HG03139 (cell line): ENCODE results near the gene FTSJ3.
"Not testable (repeated sequence)": the region's sequence is repeated elsewhere in the genome, so short reads cannot be mapped to it uniquely, and the experiment has no call there.

ENCODE experiments used
- ATAC-seq: cut with Tn5 transposase; IDR thresholded peaks from one replicate; pipeline ENCODE4 v1.9.1; 2021; ENCODE audit not compliant: unreplicated experiment

The FTSJ3 gene

DNA sequence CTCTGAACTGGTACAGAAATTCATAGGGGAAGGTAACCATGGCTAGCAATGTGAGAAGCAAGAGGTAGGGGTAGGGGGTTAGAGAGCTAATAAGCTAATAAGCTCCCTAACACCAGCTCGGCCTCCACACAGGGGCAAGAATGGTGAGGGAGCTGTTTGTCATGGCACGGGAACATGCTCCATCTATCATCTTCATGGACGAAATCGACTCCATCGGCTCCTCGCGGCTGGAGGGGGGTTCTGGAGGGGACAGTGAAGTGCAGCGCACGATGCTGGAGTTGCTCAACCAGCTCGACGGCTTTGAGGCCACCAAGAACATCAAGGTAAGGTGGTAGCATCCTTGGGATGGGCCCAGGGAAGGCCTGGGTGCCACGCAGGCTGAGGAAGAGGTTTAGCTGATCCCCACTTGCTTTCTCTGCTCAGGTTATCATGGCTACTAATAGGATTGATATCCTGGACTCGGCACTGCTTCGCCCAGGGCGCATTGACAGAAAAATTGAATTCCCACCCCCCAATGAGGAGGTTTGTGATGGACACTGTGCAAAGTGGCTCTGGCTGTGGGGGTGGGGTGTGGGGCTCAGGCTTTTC, 3.5 kb upstream of the FTSJ3 start:
- no peak for ATAC-seq

DNA sequence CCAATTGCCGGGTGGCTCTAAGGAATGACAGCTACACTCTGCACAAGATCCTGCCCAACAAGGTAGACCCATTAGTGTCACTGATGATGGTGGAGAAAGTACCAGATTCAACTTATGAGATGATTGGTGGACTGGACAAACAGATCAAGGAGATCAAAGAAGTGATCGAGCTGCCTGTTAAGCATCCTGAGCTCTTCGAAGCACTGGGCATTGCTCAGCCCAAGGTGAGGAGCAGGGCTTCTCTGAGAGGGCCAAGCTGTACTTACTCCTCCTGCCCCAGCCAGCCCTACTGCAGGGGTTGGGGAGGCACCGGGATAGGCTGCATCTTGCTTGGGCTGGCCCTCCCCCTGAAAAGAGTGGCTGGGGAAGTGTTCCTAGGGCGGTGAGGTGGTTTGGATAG, 2.8 kb upstream of the FTSJ3 start:
- no peak for ATAC-seq

- no peak for ATAC-seq
These were observed 1.5 kb upstream of the FTSJ3 start for GRCh38 chr17:63828936-63829335.

- ATAC-seq = no peak
These were observed 348 bp upstream of the FTSJ3 start for GRCh38 chr17:63827801-63828221.

- no peak for ATAC-seq
These were observed 928 bp downstream of the FTSJ3 start for GRCh38 chr17:63826468-63827001.

DNA sequence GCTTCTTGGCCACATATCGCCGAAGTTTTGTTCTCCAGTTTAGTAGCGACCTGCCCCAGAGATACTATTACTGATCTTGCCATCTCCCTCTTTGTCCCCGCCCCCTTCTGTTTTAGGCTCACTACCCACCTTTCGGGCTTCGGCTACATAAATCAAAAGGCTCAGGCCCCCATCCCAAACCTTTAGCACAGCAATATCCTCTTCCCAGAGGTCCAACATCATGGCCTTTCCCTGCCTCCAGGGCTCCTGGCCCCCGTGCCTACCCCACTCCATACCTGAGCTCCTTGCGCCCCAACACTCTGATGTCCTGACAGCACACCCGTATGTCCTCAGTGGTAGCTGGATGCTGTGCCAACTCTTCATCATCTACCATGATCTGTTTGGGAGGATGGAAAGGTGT, 3.1 kb downstream of the FTSJ3 start:
- no peak for ATAC-seq

- ATAC-seq = no peak
These were observed 3.7 kb downstream of the FTSJ3 start for GRCh38 chr17:63823659-63824331.

DNA sequence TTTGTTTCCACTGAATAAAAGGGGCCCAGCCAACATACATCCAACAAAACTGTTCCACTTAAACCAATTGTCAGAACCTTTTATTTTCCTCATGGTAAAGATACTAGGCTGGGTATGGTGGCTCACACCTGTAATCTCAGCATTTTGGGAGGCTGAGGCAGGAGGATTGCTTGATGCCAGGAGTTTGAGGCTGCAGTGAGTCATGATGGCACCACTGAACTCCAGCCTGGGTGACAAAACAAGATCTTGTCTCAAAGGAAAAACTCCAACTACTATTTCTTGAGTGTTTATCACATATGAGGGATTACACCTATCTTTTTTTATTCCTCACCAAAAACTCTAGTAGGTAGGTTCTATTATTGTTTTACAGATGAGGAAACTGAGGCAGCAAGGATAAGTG, 4.9 kb downstream of the FTSJ3 start:
- ATAC-seq = no peak

- ATAC-seq = no peak
These were observed 5.7 kb downstream of the FTSJ3 start for GRCh38 chr17:63821804-63822203.

DNA sequence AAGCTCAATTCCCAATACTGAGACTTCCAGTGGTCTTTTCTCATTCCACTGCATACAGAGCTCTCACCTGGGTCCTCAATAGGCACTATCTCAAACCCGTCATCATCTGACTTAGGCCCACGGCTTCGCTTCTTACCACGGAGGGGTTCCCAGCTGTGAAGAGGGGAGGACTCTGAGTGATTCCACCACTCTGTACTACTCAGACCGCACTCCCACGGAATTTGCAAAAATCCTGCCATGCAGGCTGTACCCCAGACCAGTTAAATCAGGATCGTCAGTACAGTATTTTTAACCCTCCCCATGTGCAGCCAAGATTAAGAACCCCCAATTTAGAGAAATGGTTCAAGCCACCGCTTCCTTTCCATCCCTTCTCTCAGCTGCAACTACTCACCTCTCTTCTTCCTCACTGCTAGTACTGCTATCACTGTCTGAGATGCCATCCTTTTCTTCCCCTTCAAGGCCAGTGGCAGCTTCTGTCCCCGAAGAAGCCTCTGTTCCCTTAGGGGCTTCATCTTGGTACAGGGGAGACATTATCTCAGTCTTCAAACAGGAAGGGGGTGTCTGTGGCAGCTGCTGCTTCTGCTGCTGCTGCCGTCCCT, 6.4 kb downstream of the FTSJ3 start:
- ATAC-seq = no peak

- ATAC-seq = no peak
These were observed 7.6 kb downstream of the FTSJ3 start for GRCh38 chr17:63819585-63820537.

DNA sequence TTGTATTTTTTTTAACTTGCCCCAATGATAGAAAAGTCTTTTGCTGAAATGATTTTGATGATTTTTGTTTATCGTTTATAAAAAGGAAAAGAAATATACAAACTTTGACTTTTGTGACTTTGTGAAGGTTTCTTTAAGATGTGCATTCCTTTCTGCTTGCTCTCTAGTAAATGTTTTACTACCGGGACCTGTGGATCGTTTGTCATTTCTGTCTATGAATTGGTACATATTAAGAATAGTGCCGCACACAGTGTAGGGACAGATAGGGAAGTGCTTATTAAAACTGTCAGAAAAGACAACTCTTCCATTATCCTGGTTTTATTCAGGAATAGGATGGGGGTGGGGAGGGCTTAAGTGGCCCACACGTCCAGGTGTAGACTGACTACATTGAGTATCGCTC, 8.3 kb downstream of the FTSJ3 start:
- no peak for ATAC-seq

DNA sequence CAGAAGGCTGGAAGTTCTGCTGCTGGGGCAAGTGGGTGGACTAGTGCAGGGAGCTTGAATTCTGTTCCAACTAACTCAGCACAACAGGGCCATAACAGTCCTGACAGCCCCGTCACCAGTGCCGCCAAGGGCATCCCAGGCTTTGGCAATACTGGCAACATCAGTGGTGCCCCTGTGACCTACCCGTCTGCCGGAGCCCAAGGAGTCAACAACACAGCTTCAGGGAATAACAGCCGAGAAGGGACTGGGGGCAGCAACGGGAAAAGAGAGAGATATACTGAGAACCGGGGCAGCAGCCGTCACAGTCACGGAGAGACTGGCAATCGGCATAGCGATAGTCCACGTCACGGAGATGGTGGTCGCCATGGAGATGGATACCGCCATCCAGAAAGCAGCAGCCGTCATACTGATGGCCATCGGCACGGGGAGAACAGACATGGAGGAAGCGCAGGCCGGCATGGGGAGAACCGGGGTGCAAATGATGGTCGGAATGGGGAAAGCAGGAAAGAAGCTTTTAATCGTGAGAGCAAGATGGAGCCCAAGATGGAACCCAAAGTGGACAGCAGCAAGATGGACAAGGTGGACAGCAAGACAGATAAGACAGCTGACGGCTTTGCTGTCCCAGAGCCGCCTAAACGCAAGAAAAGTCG, 9.6 kb downstream of the FTSJ3 start:
- ATAC-seq = no peak

- ATAC-seq = no peak
These were observed 10.8 kb downstream of the FTSJ3 start for GRCh38 chr17:63816669-63817068.

DNA sequence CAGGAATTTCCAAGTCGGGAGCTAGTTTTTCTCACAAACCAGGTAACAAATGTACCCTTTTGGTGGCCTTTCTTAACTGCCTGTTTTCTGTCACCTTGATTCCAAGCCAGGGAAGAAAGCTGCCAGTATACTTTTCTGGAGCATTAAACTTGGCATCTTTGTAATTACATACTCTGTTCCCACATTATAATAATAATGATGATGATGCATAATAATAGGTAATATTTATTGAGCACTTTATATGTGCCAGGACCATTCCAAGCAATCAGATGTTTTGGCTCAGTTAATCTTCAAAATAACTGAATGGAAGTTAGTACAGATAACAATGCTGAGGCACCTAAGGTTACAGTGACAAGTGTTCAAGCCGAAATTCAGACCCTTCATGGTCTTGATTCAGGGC, 11.3 kb downstream of the FTSJ3 start:
- no peak for ATAC-seq

- no peak for ATAC-seq
These were observed 17.5 kb downstream of the FTSJ3 start for GRCh38 chr17:63809970-63810369.

- ATAC-seq = no peak
These were observed 21.9 kb downstream of the FTSJ3 start for GRCh38 chr17:63805591-63805990.

DNA sequence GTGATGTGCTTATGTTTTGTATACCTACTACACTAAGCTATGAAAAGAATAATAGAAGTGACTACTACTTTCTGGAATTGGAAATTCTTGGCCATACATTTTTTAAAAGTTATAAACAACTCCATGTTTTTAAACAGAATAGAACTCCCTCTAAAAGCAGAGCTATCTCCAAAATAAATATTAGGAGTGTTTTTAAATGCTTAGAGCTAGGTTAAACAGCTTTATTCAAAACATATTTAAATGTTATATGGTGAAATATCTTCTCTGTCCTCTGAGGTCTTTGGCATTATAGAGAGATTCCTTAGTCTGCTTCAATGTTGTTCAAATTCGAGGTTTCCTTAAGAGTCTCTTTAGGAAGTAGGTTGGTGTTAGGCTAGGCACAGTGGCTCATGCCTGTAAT, 23.1 kb downstream of the FTSJ3 start:
- no peak for ATAC-seq

DNA sequence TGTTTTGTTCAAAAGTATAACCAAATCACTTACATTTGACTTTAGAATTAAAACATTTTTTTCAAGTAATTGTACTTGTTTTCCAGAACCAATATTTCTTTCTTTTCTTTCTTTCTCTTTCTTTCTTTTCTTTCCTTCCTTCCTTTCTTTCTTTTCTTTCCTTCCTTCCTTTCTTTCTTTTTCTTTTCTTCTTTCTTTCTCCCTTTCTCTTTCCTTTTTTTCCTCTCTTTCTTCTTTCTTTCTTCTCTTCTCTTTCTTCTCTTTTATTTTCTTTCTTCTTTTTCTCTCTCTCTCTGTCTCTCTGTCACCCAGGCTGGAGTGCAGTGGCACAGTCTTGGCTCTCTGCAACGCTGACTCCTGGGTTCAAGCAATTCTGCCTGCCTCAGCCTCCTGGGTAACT, 26.7 kb downstream of the FTSJ3 start:
- ATAC-seq = no peak

DNA sequence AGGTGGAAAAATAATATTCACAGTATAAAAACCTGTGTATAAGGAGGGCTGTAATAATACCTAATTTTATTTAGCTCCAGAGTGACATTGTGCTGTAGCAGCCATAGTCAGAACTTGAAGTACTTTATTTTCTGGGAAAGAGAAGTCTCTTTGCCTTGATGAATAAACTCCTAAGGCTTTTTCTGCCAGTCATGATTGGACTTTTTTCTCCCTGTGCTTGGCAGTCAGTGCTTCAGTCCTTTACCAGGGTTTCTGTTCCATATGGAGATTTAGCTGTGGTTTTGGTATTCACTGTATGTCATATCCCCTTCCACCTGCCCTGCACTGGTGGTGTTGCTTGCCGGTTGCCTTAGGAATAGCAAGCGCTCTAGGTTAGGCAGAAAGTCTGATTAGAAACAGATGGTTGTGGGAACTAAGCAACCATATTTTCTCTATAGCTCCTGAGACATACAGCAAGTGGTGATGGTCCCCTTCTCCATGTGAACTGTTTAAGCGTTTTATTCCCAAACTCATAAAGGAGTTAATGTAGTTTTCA, 28.8 kb downstream of the FTSJ3 start:
- no peak for ATAC-seq

- not testable (repeated sequence) for ATAC-seq
These were observed 31.1 kb downstream of the FTSJ3 start for GRCh38 chr17:63796375-63796774.
